Mesothelial cell of epicardium (in vitro differentiated cells): ENCODE results near the gene DNAJB11. TPM values are rescaled to one million over a fixed set of nuclear protein-coding genes. Genes with fewer than 3 reads are reported as not detected.
A peak's percentile ranks its signal among the peaks of the same experiment; 100 is the strongest.

Source experiments
- DNase-seq, 2 experiments: peaks; one replicate each; pipeline ENCODE4 v3.0.0; 2021; ENCODE audit warnings: low spot score in 2 of 2; ENCODE audit not compliant: unreplicated experiment in 2 of 2
- H3K27ac Mint-ChIP-seq: 2 replicates; pipeline ENCODE4 v1.8.0; 2021; ENCODE audit warnings: mixed read lengths
- H3K27me3 Mint-ChIP-seq: 2 replicates; pipeline ENCODE4 v1.8.0; 2021; ENCODE audit warnings: low read depth, mixed read lengths
- H3K36me3 Mint-ChIP-seq: 2 replicates; pipeline ENCODE4 v1.8.0; 2021; ENCODE audit warnings: mixed read lengths
- H3K4me1 Mint-ChIP-seq: 2 replicates; pipeline ENCODE4 v1.8.0; 2021; ENCODE audit warnings: mixed read lengths
- H3K4me3 Mint-ChIP-seq: 2 replicates; pipeline ENCODE4 v1.8.0; 2021; ENCODE audit warnings: mild to moderate bottlenecking, moderate library complexity, mixed read lengths
- H3K9me3 Mint-ChIP-seq: 2 replicates; pipeline ENCODE4 v1.8.0; 2021; ENCODE audit warnings: mixed read lengths
- CTCF ChIP-seq: fragments of 200-600 bp; sonication (generic); IDR thresholded peaks from one replicate; pipeline ENCODE4 v1.5.0; 2021; ENCODE audit warnings: antibody characterized with exemption; ENCODE audit not compliant: unreplicated experiment
- total RNA-seq: library from RNA; stranded (reverse); gene quantifications from 3 replicates; pipeline ENCODE4 v1.2.1, GENCODE V29; 2021

Gene DNAJB11
- 52.1 to 55.2 TPM (median 55.2 TPM) in 3 replicates for total RNA-seq

GRCh38 chr3:186570096-186570940 lies at the start of gene DNAJB11:
DNAJB11 (plus strand) TSS chr3:186570720; CDS start chr3:186570898, 178 bp downstream.
- peaks cover 5% of the 10 kb centered on the region for H3K36me3 Mint-ChIP-seq
- no peaks in the 10 kb centered on the region for H3K9me3 Mint-ChIP-seq
- peak; percentile 97 to 98 for DNase-seq
- peaks cover 32% of the 10 kb centered on the region for H3K4me1 Mint-ChIP-seq
- H3K27ac Mint-ChIP-seq, result peak within 1 kb of the TSS; percentile 99
- H3K4me3 Mint-ChIP-seq, result peak within 1 kb of the TSS; percentile 80
- no peaks in the 10 kb centered on the region for H3K27me3 Mint-ChIP-seq
- TF ChIP-seq CTCF, result no peak

GRCh38 chr3:186520957-186521842 lies 49.3 kb upstream of the DNAJB11 start:
- no peak overlapping the region for H3K27ac Mint-ChIP-seq
- H3K27me3 Mint-ChIP-seq, result peaks cover 33% of the 10 kb centered on the region
- peaks cover 6% of the 10 kb centered on the region for H3K4me1 Mint-ChIP-seq
- H3K36me3 Mint-ChIP-seq, result no peaks in the 10 kb centered on the region
- DNase-seq, result no peak
- no peak overlapping the region for H3K4me3 Mint-ChIP-seq
- no peaks in the 10 kb centered on the region for H3K9me3 Mint-ChIP-seq
- no peak for TF ChIP-seq CTCF

- peaks cover 5% of the 10 kb centered on the region for H3K9me3 Mint-ChIP-seq
- no peak overlapping the region for H3K4me3 Mint-ChIP-seq
- no peak for DNase-seq
- no peaks in the 10 kb centered on the region for H3K36me3 Mint-ChIP-seq
- H3K27me3 Mint-ChIP-seq, result peaks cover 37% of the 10 kb centered on the region
- TF ChIP-seq CTCF, result no peak
- peaks cover 6% of the 10 kb centered on the region for H3K4me1 Mint-ChIP-seq
- H3K27ac Mint-ChIP-seq, result no peak overlapping the region
Measured at GRCh38 chr3:186523022-186523421, 47.5 kb upstream of the DNAJB11 start.

GRCh38 chr3:186523434-186523833 lies 47.1 kb upstream of the DNAJB11 start:
- TF ChIP-seq CTCF, result no peak
- H3K4me1 Mint-ChIP-seq, result peaks cover 6% of the 10 kb centered on the region
- H3K27me3 Mint-ChIP-seq, result peaks cover 36% of the 10 kb centered on the region
- no peaks in the 10 kb centered on the region for H3K36me3 Mint-ChIP-seq
- no peak overlapping the region for H3K4me3 Mint-ChIP-seq
- H3K9me3 Mint-ChIP-seq, result peaks cover 7% of the 10 kb centered on the region
- DNase-seq, result no peak
- H3K27ac Mint-ChIP-seq, result no peak overlapping the region

GRCh38 chr3:186524616-186525015 lies 45.9 kb upstream of the DNAJB11 start:
- Mint-ChIP-seq H3K4me3 (no peak overlapping the region), H3K9me3 (peaks cover 13% of the 10 kb centered on the region), H3K36me3 (no peaks in the 10 kb centered on the region), H3K27ac (no peak overlapping the region), H3K27me3 (peaks cover 36% of the 10 kb centered on the region), H3K4me1 (peaks cover 6% of the 10 kb centered on the region)
- DNase-seq, result no peak
- no peak for TF ChIP-seq CTCF
